RWPE1 (cell line): ENCODE measurements around the gene LCN6.

ENCODE experiments used
- CTCF ChIA-PET: fragments of 350-600 bp; sonication (Branson Sonifier 250); formaldehyde crosslinking; extraction: SDS; loops from one replicate; lab custom pipeline; 2021; lab: Yijun Ruan, JAX
- POLR2A ChIA-PET: fragments of 400-600 bp; formaldehyde crosslinking; extraction: SDS; loops from one replicate; lab custom pipeline; 2020; ENCODE audit warnings: antibody characterized with exemption; ENCODE audit not compliant: low non-redundant PET; lab: Yijun Ruan, JAX
- DNase-seq: peaks from one replicate; pipeline ENCODE4 v3.0.0; 2012; ENCODE audit warnings: low spot score
- H3K27ac ChIP-seq: fragments of 450-650 bp; 2 replicates; pipeline ENCODE4 v1.5.1; 2017
- CTCF ChIP-seq: fragments of 450-650 bp; conservative IDR thresholded peaks from 2 replicates; pipeline ENCODE4 v1.5.1; 2017; ENCODE audit warnings: low read depth, mild to moderate bottlenecking

Gene LCN6

GRCh38 chr9:136740971-136741882, 7.1 kb downstream of the LCN6 start:
- TF ChIP-seq CTCF, result no peak
- POLR2A ChIA-PET, result interaction anchor here (1.0 kb wide), 1 partner anchor 13 kb away, joined by 4 read pairs; no protein-coding TSS in a partner anchor
- no peak overlapping the region for H3K27ac ChIP-seq
- DNase-seq, result no peak
- CTCF ChIA-PET, result interaction anchor here (0.8 kb wide), 1 partner anchor 253 kb away, joined by 3 read pairs; no protein-coding TSS in a partner anchor

- TF ChIP-seq CTCF, result no peak
- ChIA-PET POLR2A (no interaction called here), CTCF (interaction anchor here (0.5 to 1.0 kb wide), 2 partner anchors 10 to 171 kb away, joined by 3 read pairs; no protein-coding TSS in a partner anchor)
- H3K27ac ChIP-seq, result no peak overlapping the region
- no peak for DNase-seq
These were observed 7.8 kb downstream of the LCN6 start for GRCh38 chr9:136740491-136740890.

GRCh38 chr9:136740069-136740468, 8.3 kb downstream of the LCN6 start:
- H3K27ac ChIP-seq, result no peak overlapping the region
- TF ChIP-seq CTCF, result no peak
- ChIA-PET CTCF (interaction anchor here (0.5 to 1.0 kb wide), 3 partner anchors 10 to 204 kb away, joined by 3 read pairs; no protein-coding TSS in a partner anchor), POLR2A (no interaction called here)
- no peak for DNase-seq

- no peak for TF ChIP-seq CTCF
- no peak overlapping the region for H3K27ac ChIP-seq
- ChIA-PET CTCF (interaction anchor here (0.6 kb wide), 2 partner anchors 12 to 204 kb away, joined by 3 read pairs; no protein-coding TSS in a partner anchor), POLR2A (no interaction called here)
- DNase-seq, result no peak
These were observed 8.8 kb downstream of the LCN6 start for GRCh38 chr9:136739509-136739908.

GRCh38 chr9:136738960-136739359, 9.4 kb downstream of the LCN6 start:
- DNase-seq, result no peak
- no peak overlapping the region for H3K27ac ChIP-seq
- no peak for TF ChIP-seq CTCF
- POLR2A ChIA-PET, result no interaction called here
- CTCF ChIA-PET, result no interaction called here

GRCh38 chr9:136735812-136736480, 12.4 kb downstream of the LCN6 start:
- no peak for TF ChIP-seq CTCF
- ChIA-PET CTCF (interaction anchor here (0.8 kb wide), 1 partner anchor 25 kb away, joined by 3 read pairs; no protein-coding TSS in a partner anchor), POLR2A (no interaction called here)
- no peak for DNase-seq
- H3K27ac ChIP-seq, result no peak overlapping the region
